ENCODE results near the gene ZNF467.

DNA sequence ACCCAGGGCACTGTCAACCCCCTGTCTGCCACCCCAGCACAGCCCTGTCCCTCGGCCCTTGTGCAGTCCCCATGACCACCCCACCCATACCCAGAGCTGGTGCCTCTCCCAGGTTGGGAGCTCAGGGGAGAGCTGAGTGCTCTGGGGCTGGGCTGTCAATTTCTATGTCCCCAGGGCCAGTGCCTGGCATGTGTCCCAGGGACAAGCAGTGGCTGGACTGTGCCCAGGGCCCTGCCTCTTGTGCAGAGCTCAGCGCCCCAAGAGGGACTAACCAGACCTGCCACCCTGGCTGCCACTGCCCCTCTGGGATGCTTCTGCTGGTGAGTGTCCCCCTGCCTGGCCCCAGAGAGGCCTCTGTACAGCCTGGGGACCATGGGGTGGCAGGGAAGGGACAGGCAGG lies 35.8 kb upstream of the ZNF467 start:
- TF ChIP-seq POLR2A (IDR thresholded peaks at IDR 0.05) (no peak), CTCF (IDR thresholded peaks at IDR 0.05) (peak in 1 of 12 donors; percentile 9)
